ENCODE results near the gene COA7. TPM values are rescaled to one million over a fixed set of nuclear protein-coding genes. Genes with fewer than 3 reads are reported as not detected.

COA7 gene
- polyA plus RNA-seq, 3 donors: 4.8 to 8.5 (median 6.2) TPM

DNA sequence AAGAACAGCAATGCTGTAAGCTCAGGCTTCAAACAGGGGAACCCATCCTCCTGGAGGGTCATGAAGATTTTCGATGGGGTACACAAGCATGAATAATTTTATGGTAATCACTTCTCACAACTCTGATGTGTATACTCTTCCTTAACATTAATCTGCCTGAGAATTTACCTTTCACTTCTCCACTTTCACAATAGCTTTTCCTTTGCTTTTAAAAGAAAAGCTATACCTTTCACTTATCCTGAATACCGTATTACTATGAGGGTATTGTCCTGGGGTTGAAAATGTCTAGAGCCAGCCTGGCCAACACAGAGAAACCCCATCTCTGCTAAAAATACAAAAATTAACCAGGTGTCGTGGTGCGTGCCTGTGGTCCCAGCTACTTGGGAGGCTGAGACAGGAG lies 15.4 kb upstream of the COA7 start:
- Histone ChIP-seq H3K79me2 (ENCODE audit: insufficient read depth, low read length) (no peaks in the 10 kb centered on the region), H3K4me3 (replicated peaks in 1 of 3; ENCODE audit: low read depth in 2 of 3, low read length in 3 of 3) (no peak overlapping the region), H2AFZ (ENCODE audit: insufficient read depth, low read depth, low read length, poor library complexity, severe bottlenecking) (no peak overlapping the region), H3K36me3 (replicated peaks in 1 of 2; ENCODE audit: control insufficient read depth in 1 of 2, insufficient read depth in 2 of 2, low read length in 2 of 2) (no peaks in the 10 kb centered on the region), H3K4me1 (ENCODE audit: control insufficient read depth in 1 of 2, insufficient read depth in 2 of 2, low read length in 2 of 2) (no peaks in the 10 kb centered on the region), H3K27ac (ENCODE audit: low read depth in 1 of 2, low read length in 2 of 2) (no peak overlapping the region), H4K20me1 (ENCODE audit: insufficient read depth, low read length) (no peaks in the 10 kb centered on the region), H3K9ac (ENCODE audit: insufficient read depth, low read length, poor library complexity, severe bottlenecking) (no peak overlapping the region), H3K4me2 (replicated peaks; ENCODE audit: extremely low read depth, low read length, poor library complexity, severe bottlenecking) (no peak overlapping the region), H3K27me3 (ENCODE audit: control insufficient read depth in 2 of 2, insufficient read depth in 2 of 2, low read length in 2 of 2) (no peaks in the 10 kb centered on the region), H3K9me3 (replicated peaks in 1 of 2; ENCODE audit: control insufficient read depth in 1 of 2, insufficient read depth in 1 of 2, low read length in 2 of 2) (no peaks in the 10 kb centered on the region)
- WGBS (ENCODE audit: insufficient coverage): no CpG with 5 or more reads among the region's 4 CpGs
- no peaks in the 10 kb centered on the region for H3K9me3 Mint-ChIP-seq
- DNase-seq: no peak
- H3K27ac Mint-ChIP-seq: no peak overlapping the region
- peaks cover 2 to 7% (median 3%) of the 10 kb centered on the region in 3 donors for H3K27me3 Mint-ChIP-seq (ENCODE audit: low read depth in 3 of 3)
- no peak overlapping the region for H3K4me3 Mint-ChIP-seq
- H3K4me1 Mint-ChIP-seq: no peaks in the 10 kb centered on the region
- TF ChIP-seq CTCF (IDR thresholded peaks at IDR 0.05): no peak
- no peaks in the 10 kb centered on the region for H3K36me3 Mint-ChIP-seq
- intact Hi-C loops (cut with micrococcal nuclease): no loop called here

GRCh38 chr1:52709016-52709415 lies 10.9 kb upstream of the COA7 start:
- Mint-ChIP-seq H3K36me3 (no peaks in the 10 kb centered on the region), H3K4me3 (no peak overlapping the region), H3K4me1 (peaks cover 25% of the 10 kb centered on the region), H3K9me3 (peaks cover 0 to 3% (median 0%) of the 10 kb centered on the region in 7 donors), H3K27ac (no peak overlapping the region), H3K27me3 (ENCODE audit: low read depth in 3 of 3) (peaks cover 2 to 7% (median 3%) of the 10 kb centered on the region in 3 donors)
- Histone ChIP-seq H3K9ac (ENCODE audit: insufficient read depth, low read length, poor library complexity, severe bottlenecking) (no peak overlapping the region), H4K20me1 (ENCODE audit: insufficient read depth, low read length) (no peaks in the 10 kb centered on the region), H2AFZ (ENCODE audit: insufficient read depth, low read depth, low read length, poor library complexity, severe bottlenecking) (no peak overlapping the region), H3K4me1 (ENCODE audit: control insufficient read depth in 1 of 2, insufficient read depth in 2 of 2, low read length in 2 of 2) (peaks cover 29 to 32% of the 10 kb centered on the region in 2 donors), H3K27me3 (ENCODE audit: control insufficient read depth in 2 of 2, insufficient read depth in 2 of 2, low read length in 2 of 2) (no peaks in the 10 kb centered on the region), H3K79me2 (ENCODE audit: insufficient read depth, low read length) (no peaks in the 10 kb centered on the region), H3K27ac (ENCODE audit: low read depth in 1 of 2, low read length in 2 of 2) (no peak overlapping the region), H3K9me3 (replicated peaks in 1 of 2; ENCODE audit: control insufficient read depth in 1 of 2, insufficient read depth in 1 of 2, low read length in 2 of 2) (no peaks in the 10 kb centered on the region), H3K4me3 (replicated peaks in 1 of 3; ENCODE audit: low read depth in 2 of 3, low read length in 3 of 3) (no peak overlapping the region), H3K36me3 (replicated peaks in 1 of 2; ENCODE audit: control insufficient read depth in 1 of 2, insufficient read depth in 2 of 2, low read length in 2 of 2) (no peaks in the 10 kb centered on the region), H3K4me2 (replicated peaks; ENCODE audit: extremely low read depth, low read length, poor library complexity, severe bottlenecking) (no peak overlapping the region)
- intact Hi-C loops (cut with micrococcal nuclease): no loop called here
- WGBS (ENCODE audit: insufficient coverage): 100% methylated on average over 1 of the region's 6 CpGs
- TF ChIP-seq CTCF (IDR thresholded peaks at IDR 0.05): no peak
- DNase-seq: no peak

All from CD14-positive monocyte (primary cell).